ENCODE data around the gene TBX19. TPM values are rescaled to one million over a fixed set of nuclear protein-coding genes. Genes with fewer than 3 reads are reported as not detected.

The TBX19 gene
- total and polyA plus RNA-seq, 2 of the 8 experiments (the other 6 are each of a cell fraction or from before 2014, with no cell fraction given) = 1.0 to 1.8 TPM

DNA sequence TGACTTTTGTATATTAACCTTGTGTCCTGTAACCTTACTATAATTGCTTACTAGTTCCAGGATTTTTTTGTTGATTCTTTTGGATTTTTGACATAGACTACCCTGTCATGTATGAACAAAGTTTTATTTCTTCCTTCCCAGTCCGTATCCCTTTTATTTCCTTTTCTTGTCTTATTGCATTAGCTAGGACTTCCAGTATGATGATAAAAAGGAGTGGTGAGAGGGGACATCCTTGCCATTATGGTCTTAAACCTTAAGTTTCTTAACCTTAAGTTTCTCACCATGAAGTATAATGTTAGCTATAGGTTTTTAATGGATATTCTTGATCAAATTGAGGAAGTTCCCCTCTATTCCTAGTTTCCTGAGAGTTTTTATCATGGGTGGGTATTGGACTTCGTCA is 24.5 kb upstream of the TBX19 start:
- Histone ChIP-seq H3K36me3 (ENCODE audit: control insufficient read depth in 2 of 4, insufficient read depth in 4 of 4, low read length in 3 of 4) (peaks cover 0 to 5% (median 2%) of the 10 kb centered on the region in 4 experiments; a peak in 2 of 8 replicates), H3K4me3 (ENCODE audit: extremely low read depth in 1 of 4, insufficient read depth in 2 of 4, low read depth in 3 of 4, low read length in 4 of 4) (no peak overlapping the region), H3K23ac (ENCODE audit: insufficient read length) (no peak overlapping the region), H3K79me1 (ENCODE audit: low read depth, low read length) (no peaks in the 10 kb centered on the region), H4K91ac (replicated peaks; ENCODE audit: insufficient read length, low read length) (no peak overlapping the region), H3K9me3 (ENCODE audit: insufficient read depth in 2 of 2, low read depth in 1 of 2, low read length in 1 of 2) (peaks cover 12 to 17% of the 10 kb centered on the region in 2 experiments; a peak in 3 of 4 replicates), H3K23me2 (ENCODE audit: low read depth, low read length) (no peaks in the 10 kb centered on the region), H4K5ac (ENCODE audit: insufficient read length, low read depth, low read length) (no peak overlapping the region), H4K8ac (ENCODE audit: extremely low read depth, insufficient read depth, low read length) (no peak overlapping the region), H2AFZ (ENCODE audit: low read length) (no peak overlapping the region), H3K4ac (replicated peaks; ENCODE audit: insufficient read length, low read depth, low read length) (no peak overlapping the region), H3K27ac (ENCODE audit: low read depth, low read length) (no peak overlapping the region), H3K9ac (replicated peaks in 1 of 4; ENCODE audit: extremely low read depth in 1 of 4, low read depth in 3 of 4, low read length in 3 of 4) (no peak overlapping the region), H2BK5ac (ENCODE audit: low read depth, low read length) (no peak overlapping the region), H2AK5ac (ENCODE audit: low read depth, low read length) (no peak overlapping the region), H3K56ac (replicated peaks; ENCODE audit: insufficient read length, low read depth, low read length) (no peak overlapping the region), H3K4me1 (replicated peaks in 1 of 4; ENCODE audit: control insufficient read depth in 3 of 4, insufficient read depth in 4 of 4, low read length in 3 of 4) (peaks cover 1 to 8% (median 4%) of the 10 kb centered on the region in 4 experiments; a peak in 3 of 7 replicates), H3K4me2 (ENCODE audit: insufficient read depth in 1 of 2, low read depth in 2 of 2, low read length in 2 of 2) (no peak overlapping the region), H3K14ac (ENCODE audit: insufficient read length) (no peak overlapping the region), H3K79me2 (ENCODE audit: control insufficient read depth in 1 of 2, insufficient read depth in 2 of 2, low read length in 2 of 2) (no peaks in the 10 kb centered on the region), H2BK12ac (ENCODE audit: low read depth, low read length) (no peak overlapping the region), H2BK120ac (replicated peaks; ENCODE audit: low read depth, low read length) (no peak overlapping the region), H3K18ac (ENCODE audit: extremely low read depth, low read length) (no peak overlapping the region), H4K20me1 (replicated peaks in 1 of 2; ENCODE audit: control insufficient read depth in 1 of 2, insufficient read depth in 2 of 2, low read length in 2 of 2) (no peaks in the 10 kb centered on the region), H2BK20ac (ENCODE audit: low read length) (no peak overlapping the region), H3K27me3 (replicated peaks in 1 of 4; ENCODE audit: control insufficient read depth in 3 of 4, extremely low read depth in 1 of 4, insufficient read depth in 3 of 4, low read length in 3 of 4) (no peaks in the 10 kb centered on the region), H2BK15ac (ENCODE audit: low read length) (no peak overlapping the region)
- FAIRE-seq (no peak), DNase-seq (ENCODE audit: low read depth in 1 of 2, low spot score in 2 of 2) (no peak)
- WGBS, 2 experiments (ENCODE audit: extremely low coverage in 1 of 2, insufficient coverage in 1 of 2, insufficient read length in 1 of 2, insufficient replicate concordance in 2 of 2, low coverage in 1 of 2, low lambda C conversion rate in 2 of 2, missing lambda C conversion rate in 1 of 2) = 94% methylated on average over 2 of the region's 2 CpGs; no CpG with 5 or more reads in 1 of the 2 experiments
- CTCF ChIA-PET (ENCODE audit: partially characterized antibody) = interaction anchor here (1.6 kb wide), 1 partner anchor 21 kb away, joined by 5 read pairs; no protein-coding TSS in a partner anchor
- POLR2A ChIA-PET (ENCODE audit: partially characterized antibody) = no interaction called here
- TF ChIP-seq PHF8 (conservative IDR thresholded peaks at IDR 0.05; ENCODE audit: low read depth, low read length) = no peak
- no peak for TF ChIP-seq YY1 (IDR thresholded peaks at IDR 0.05; ENCODE audit: low read depth, low read length)
- TF ChIP-seq, protein P1, sequence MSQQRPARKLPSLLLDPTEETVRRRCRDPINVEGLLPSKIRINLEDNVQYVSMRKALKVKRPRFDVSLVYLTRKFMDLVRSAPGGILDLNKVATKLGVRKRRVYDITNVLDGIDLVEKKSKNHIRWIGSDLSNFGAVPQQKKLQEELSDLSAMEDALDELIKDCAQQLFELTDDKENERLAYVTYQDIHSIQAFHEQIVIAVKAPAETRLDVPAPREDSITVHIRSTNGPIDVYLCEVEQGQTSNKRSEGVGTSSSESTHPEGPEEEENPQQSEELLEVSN (IDR thresholded peaks at IDR 0.05) = no peak
- TF ChIP-seq, protein P2, sequence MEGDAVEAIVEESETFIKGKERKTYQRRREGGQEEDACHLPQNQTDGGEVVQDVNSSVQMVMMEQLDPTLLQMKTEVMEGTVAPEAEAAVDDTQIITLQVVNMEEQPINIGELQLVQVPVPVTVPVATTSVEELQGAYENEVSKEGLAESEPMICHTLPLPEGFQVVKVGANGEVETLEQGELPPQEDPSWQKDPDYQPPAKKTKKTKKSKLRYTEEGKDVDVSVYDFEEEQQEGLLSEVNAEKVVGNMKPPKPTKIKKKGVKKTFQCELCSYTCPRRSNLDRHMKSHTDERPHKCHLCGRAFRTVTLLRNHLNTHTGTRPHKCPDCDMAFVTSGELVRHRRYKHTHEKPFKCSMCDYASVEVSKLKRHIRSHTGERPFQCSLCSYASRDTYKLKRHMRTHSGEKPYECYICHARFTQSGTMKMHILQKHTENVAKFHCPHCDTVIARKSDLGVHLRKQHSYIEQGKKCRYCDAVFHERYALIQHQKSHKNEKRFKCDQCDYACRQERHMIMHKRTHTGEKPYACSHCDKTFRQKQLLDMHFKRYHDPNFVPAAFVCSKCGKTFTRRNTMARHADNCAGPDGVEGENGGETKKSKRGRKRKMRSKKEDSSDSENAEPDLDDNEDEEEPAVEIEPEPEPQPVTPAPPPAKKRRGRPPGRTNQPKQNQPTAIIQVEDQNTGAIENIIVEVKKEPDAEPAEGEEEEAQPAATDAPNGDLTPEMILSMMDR (IDR thresholded peaks at IDR 0.05; ENCODE audit: control extremely low read depth in 1 of 3, insufficient read depth in 1 of 3, low read depth in 1 of 3, low read length in 3 of 3) = no peak
- no peak for TF ChIP-seq SP1 (IDR thresholded peaks at IDR 0.05; ENCODE audit: low read depth, low read length)
- TF ChIP-seq SAP30 (IDR thresholded peaks at IDR 0.05; ENCODE audit: insufficient read depth, insufficient replicate concordance, low read length) = no peak
- no peak for TF ChIP-seq BCL11A (IDR thresholded peaks at IDR 0.05; ENCODE audit: low read depth in 2 of 2, low read length in 2 of 2)
- TF ChIP-seq, protein P3, sequence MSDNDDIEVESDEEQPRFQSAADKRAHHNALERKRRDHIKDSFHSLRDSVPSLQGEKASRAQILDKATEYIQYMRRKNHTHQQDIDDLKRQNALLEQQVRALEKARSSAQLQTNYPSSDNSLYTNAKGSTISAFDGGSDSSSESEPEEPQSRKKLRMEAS (IDR thresholded peaks at IDR 0.05) = no peak
- no peak for TF ChIP-seq CREB1 (IDR thresholded peaks at IDR 0.05)
- no peak for TF ChIP-seq KDM5A (IDR thresholded peaks at IDR 0.05; ENCODE audit: low read length)
- TF ChIP-seq MAFK (IDR thresholded peaks at IDR 0.05; ENCODE audit: low read depth, low read length) = no peak

All from H1 (cell line).